GM21723 (cell line): ENCODE measurements around the gene TRIM32.

Experiments used
- ATAC-seq: cut with Tn5 transposase; IDR thresholded peaks from one replicate; pipeline ENCODE4 v1.9.1; 2021; ENCODE audit warnings: mild to moderate bottlenecking, moderate library complexity; ENCODE audit not compliant: unreplicated experiment

TRIM32 gene, protein sequence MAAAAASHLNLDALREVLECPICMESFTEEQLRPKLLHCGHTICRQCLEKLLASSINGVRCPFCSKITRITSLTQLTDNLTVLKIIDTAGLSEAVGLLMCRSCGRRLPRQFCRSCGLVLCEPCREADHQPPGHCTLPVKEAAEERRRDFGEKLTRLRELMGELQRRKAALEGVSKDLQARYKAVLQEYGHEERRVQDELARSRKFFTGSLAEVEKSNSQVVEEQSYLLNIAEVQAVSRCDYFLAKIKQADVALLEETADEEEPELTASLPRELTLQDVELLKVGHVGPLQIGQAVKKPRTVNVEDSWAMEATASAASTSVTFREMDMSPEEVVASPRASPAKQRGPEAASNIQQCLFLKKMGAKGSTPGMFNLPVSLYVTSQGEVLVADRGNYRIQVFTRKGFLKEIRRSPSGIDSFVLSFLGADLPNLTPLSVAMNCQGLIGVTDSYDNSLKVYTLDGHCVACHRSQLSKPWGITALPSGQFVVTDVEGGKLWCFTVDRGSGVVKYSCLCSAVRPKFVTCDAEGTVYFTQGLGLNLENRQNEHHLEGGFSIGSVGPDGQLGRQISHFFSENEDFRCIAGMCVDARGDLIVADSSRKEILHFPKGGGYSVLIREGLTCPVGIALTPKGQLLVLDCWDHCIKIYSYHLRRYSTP

DNA sequence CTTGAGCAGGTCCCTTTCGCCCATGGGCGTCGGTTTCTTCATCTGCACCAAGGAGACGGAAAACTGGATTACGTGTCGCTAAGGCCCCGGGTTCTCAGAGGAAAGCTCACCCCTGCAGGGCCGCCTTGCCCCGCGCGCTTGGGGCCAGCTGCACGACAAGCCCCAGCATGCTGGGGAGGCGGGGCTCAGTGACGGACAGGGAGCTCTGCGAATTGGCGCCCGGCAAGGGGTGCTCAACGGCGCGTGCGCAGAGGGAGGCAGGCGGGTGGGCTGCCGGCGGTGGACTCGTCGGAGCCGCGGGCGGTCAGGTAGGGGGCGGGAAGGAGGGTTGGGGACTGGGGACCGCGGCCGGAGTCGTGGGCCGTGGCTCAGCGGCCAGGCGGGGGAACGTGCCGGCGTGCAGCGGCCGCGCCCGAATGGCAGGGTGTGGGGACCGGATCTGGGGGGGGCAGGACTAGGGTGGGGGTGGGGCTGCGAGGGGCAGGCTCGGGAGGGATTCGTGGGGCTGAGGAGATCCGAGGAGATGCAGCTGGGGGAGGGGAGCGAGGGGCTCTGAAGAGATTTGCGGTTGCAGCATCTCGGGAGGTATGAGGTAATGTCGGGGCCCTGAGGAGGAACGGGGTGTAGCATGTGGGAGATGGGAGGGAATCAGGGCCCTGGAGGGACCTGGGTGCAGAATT lies at the start of gene TRIM32:
TRIM32 (plus strand) TSS at position 232 of the 680 bp plus-strand sequence. CDS start 10,438 bp downstream, outside the sequence.
- peak; percentile 98 for ATAC-seq

DNA sequence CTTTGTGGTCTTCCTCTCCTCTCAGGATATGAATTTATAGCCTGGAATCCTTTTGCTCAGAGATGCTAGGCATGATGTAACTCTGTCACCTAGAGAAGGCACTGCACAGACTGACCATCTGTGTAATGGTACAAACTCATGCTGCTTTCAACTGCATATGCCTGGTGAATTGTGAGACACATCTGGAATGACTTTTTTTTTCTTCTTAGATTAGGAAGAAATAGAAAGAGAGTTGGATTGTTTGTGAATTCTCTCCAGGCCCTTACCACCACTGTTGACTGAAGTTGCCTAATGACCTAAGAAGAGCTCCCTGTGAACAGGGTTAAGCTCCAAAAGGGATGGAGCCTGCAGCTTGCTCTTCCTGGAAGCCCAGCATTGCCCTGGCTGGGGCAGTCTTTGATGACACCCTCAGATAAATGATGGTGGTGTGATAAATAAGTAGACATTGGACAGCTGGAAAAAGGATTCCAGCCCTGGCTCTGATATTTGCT lies 47.8 kb upstream of the TRIM32 start:
- ATAC-seq = no peak

DNA sequence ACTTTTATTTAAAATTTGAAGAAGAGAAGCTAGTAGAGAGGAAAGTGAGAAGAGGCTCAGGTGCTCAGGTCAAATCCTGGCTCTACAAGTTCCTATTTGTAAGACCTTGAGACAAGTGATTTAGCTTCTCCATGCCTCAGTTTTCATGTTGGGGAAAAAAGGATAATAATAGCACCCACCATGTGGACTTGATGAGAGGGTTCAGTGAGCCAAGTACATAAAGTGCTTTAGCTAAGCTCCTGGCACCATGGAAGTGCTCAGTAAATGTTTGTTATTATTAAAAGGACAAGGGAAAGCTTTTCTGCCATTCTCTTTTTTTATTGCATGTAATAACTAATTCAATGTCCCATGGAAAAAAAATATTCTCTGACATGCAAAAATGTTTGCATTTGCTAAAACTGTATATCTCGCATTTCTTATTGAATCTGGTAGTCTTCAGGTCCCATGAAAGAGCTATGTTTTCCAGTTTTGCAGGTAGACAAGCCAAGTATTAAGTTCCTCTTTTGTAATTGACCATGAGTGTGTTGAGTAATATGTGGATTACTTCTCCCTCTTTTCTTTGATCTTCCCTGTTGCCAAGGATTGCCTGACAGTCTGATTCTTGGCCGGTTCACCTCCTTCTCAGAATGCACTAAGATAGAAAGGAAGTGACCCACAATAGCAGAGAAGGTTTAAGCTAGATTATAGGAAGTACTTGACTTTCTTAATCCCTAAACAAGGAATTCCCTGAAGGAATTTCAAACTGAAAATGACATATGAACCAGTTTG lies 45.6 kb upstream of the TRIM32 start:
- ATAC-seq = no peak

DNA sequence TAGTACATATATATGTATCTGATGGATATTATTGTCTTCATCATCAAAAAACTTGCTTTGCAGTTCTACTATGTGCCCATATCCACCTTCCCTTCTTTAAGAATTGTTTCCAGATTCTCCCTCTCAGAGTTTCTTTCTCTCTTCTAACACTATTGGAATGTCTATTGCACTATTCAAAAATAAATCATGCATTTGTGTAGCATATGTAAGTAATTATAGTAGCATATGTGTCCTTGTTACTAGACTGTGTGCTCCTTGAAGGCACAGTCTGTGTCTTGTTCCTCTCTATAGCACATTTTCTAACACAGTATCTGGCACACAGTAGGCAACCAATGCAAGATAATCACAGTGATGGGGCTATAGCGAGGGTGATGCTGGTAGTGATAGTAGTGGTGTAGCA lies 43.4 kb upstream of the TRIM32 start:
- no peak for ATAC-seq

DNA sequence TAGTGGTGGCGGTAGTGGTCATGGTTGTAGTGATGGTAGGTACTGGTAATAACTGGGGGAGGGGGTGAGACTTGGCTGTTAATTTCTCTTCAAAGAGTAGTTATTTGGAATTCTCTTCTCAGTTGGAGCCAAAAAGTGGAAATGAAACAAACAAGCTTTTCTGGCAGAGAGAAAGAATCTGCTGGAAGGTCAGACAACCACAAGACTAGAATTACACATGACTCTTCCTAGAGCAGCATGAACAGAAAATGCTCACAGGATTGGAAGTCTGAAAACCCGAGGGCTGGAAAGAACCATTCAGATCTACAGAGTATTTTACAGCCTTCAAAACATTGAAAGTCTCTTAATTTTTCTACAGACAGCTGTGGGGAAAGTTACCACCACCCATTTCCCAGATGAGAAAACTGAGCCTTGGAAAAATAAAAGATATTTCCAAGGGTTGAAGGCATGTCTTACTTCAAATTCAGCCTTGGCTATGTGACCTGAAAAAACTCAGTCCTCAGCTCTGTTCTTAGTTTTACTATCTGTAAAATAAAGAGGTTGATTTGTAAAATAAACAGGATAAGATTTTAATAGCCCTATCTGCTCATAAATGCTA lies 42.9 kb upstream of the TRIM32 start:
- no peak for ATAC-seq

DNA sequence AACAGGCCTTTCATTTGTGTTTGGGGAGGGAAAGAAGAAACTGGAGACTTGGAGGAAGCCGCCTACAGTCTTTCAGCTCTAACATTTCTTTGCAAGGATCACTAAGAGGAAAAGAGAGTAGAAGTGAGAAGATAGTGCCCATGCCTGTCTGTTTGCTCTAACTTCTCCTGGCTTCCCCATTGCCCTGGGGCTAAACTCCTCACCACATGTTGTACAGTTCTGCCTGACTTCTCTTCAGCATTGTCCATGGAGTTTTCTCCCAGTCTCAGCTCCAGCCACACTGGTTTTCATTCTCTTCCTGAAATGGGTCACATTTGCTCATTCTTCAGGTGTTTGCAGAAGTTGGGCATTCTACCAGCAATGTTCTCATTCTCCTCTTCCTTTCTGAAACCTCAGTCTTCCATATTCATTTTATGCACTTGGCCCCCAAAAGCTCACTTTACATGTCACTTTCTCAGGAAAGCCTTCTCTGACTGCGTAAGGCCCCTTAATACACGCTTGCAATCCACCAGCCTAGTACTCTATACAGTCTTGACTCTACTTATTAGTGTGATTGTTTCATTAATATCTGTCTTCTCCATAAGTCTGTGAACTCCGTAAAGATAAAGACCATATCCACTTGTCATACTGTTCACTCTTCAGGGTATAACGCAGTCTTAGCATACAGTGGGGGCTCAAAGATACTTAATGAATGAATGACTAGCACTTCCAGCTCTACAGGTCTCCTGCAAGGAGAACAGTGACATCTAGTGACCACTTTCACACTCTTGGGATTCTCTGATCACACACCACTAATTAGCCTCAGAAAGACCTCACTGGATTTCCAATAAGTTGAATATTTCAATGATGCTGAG lies 40.2 kb upstream of the TRIM32 start:
- ATAC-seq = no peak

DNA sequence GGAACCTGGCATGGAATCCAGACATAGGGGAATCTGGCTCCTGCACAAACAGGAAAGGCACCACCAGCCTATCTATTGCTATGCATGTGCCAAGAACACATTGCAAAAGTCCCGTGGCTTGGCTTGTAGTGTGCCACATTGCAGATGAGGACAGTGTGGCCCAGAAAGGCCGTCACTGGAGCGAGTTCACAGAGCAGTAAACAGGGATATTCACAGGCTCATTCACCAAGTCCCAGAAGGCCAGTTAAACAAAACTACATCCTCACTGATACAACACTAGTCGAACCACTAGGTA lies 39.6 kb upstream of the TRIM32 start:
- ATAC-seq = no peak

DNA sequence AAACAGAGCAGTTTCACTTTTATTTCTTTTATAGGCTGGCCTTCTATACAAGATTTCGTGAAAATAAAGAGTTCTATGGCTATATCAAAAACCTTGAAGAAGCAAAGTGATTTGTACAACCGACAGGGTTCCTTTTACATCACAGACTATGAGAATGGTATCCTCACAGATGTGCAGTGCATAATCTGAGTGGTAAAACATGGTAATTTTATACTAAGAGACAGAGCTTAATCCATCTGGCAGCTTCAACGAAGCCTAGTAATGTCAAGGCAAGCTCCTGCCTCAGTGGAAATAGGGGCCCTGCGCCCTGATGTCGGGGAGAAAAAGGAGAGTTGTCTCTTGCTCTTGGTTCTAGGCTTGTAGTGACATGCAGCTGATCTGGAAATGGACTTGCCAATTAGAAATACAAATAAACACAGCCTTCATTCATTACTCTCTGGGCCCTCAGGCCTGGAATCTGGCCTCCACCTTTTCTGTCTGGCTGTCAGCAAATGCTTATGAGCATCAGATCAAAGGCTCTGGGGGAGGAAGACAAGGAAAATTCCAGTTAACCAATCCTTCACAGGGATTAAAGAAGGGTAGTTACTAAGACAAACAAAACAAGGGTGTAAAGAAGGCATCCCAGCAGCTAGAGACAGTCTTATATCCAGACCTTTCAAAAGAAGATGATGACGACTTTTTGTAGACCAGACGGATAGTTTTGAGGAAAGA lies 33.6 kb upstream of the TRIM32 start:
- ATAC-seq = no peak

DNA sequence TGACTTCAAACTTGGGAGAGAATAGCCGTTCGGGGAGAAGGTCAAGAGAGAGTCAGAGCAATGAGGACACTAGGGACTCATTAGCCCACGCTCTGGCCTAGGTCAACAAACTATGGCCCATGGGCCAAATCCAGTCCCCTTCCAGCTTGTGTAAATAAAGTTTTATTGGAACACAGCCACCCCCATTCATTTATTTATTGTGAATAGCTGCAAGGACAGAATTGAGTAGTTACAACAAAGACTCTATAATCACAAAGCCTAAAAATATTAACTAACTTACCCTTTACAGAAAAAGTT lies 33.1 kb upstream of the TRIM32 start:
- no peak for ATAC-seq

DNA sequence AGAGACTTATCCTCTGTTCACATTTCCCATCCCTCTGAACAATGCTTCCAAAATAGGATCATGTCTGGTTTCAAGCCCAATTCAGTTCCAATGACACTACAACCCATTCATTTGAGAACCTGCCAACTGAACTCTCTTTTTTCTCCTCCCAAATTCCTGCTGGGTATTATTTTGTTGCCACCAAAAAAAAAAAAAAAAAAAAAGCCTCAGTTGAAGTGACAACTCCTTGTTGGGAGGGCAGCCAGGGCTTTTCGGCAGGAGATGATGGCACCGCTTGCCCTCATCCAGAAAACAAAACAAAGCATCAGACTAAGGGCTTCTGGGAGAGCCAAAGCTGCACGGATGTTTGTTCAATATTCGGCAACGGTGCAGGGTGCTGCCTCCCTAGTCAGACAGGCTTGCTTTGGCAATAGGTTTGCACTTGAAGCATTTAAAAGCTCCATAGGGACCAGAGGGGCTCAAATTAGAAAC lies 30.6 kb upstream of the TRIM32 start:
- no peak for ATAC-seq

DNA sequence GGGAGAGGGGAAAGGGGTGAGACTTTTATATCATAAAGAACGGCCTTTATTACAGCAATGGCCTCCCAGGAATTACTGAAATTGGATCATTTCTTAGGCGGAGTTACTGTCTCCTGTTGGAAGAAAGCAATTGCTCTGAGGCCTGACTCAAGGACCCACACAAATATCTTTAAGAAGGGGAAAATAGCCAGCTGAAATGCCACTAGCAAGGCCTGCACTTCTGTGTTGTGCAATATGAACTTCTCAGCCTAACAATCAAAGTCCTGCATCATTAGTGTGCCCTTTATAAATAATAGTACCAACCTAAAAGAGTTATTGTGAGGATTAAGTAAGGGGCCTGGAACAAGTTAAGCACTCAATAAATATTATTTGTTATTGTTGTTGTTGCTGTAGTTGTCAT lies 30.1 kb upstream of the TRIM32 start:
- ATAC-seq = no peak

DNA sequence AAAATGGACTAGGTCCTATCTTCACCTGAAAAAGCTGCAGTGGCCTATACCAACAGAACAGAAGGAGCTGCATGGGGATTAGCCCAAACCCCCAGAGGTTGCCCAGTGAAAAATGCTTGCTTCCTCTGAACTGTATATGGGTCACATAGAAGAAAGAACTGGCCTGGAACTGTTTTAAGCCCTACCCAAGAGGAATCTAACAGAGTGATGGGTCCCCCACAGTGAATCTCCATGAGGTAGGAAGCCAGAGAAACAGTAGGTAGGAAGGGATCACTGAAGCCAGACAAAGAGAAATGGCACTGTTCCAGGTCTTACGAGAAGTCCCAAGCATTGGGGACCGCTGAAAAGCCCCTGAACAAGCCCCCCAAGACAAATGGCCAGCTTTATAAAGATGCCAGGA lies 28.8 kb upstream of the TRIM32 start:
- no peak for ATAC-seq

DNA sequence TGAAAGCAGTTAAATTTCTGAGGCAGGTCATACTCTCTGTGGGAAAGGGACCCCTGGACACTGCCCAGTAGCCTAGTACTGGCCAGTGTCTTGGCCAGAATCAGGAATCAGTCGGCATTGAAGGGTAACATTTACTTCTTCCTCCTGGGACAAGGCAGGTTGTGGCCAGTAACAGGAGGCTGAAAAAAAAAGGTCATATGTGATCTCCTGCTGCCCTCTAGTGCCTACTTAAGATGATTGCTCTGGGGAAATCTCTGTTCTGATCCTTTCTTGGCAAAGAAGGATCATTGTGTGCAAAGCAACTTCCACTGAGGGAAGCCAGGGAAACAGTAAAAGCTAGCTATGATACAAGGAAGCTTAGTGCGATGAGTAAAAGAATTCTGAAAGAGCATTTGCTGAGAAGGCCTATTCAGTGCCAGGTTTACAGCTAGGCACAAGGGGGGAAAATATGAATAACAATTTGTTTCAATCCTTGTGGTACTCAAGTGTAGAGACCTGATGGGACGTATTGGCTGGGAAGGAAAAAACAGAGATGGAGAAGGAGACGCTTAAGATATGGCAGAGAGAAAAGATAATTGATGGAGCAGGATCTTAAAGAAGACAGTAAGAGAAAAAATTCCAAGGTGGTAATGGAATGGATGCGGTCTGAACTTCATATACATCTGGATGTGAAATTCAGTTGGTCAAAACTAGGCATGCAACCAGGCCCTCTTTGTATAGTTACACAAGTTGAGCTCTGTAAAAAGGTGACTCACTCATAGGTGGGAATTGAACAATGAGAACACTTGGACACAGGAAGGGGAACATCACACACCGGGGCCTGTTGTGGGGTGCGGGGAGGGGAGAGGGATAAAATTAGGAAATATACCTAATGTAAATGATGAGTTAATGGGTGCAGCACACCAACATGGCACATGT lies 25.8 kb upstream of the TRIM32 start:
- peak; percentile 83 for ATAC-seq

DNA sequence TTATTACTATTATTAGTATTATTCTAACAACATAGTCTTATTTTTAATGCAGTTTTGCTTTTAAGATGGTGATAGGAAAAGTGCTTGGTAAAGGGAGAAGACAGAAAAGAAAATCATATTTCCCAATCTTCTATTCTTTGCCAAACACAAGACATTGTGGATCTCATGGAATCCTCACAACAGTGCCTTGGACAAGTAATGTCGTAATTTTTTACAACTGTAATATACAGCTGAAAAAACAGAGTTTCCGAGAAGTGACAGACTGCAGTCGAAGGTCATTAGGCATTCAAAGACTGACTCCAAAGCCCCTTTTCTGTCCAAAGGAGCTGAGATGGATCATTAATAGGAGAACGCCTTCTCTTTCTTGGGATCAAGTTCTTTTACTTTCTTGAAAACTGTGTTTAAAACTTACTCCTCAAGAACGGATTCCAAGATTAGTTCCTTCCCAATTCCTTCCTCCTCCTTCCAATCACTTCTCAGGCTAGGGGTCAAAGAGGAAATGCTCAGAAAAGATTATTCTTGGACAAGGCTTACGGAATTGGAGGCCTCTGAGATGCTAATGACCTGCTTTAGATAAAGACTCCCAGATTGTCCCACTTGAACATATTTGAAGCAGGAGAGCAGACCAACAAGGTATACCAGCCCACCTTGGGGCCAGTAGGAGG lies 24.3 kb upstream of the TRIM32 start:
- ATAC-seq = no peak

DNA sequence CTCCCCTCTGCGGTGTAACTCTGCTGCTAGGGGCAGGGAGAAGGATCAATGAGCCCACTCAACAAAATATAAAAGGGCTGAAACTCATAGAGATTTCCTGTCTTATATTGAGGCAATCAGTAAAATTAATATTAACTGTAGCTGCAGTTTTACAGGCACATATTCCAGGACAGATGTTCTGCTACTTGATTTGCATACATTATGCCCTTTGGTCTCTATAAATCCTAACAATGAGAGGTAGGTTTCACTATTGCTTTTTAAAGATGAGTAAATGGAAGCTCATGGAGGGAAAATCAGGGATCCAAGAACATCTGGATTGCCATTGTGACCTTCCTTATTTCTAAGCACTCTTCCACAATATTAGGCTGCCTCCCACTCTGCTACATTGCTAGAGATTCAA lies 23.5 kb upstream of the TRIM32 start:
- no peak for ATAC-seq

DNA sequence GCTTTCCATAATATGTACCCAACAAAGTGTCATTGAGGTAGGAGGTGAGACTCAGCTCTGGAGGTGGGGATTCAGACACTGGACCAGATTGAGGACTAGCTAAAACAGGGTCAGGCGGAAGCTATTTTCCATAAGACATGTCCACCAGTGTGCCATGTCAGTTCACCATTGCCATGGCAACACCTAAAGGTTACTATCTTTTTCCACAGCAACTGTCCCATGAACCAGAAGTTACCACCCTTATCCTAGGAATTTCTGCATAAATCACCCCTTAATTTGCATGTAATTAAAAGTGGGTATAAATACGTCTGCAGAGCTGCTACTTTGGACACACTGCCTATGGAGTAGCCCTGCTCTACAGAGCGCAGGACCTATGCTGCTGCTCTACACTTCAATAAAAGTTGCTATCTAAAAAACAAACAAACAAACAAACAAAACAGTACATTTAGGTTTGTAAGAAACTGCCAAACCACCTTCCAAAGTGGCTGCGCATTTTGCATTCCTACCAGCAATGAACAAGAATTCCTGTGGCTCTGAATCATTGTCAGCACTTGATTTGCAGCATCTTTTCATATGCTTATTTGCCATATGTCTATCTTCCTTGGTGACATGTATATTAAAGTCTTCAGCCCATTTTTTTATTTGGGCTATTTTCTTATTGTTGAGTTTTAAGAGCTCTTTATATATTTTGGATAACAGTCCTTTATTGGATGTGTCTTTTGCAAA lies 18.0 kb upstream of the TRIM32 start:
- ATAC-seq = no peak

DNA sequence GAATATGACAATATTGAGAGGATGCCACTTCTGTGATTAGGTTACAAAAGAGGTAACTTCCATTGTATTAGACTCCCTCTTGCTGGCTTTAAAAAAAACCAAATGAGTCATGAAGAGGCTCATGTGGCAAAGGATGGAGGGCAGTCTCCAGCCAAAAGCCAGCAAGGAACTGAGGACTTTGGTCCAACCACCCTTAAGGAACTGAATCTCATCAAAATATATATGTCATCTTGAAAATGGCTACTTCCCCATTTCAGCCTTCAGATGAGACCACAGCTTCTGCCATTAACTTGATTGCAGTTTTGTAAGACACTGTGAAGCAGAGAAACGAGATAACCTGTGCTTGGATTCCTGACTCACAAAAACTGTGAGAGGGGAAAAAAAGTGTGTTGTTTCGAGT lies 15.5 kb upstream of the TRIM32 start:
- no peak for ATAC-seq
